SU-DHL-6 (cell line): ENCODE measurements around the gene P2RY8.
A peak's percentile ranks its signal among the peaks of the same experiment; 100 is the strongest.

Experiments
- H2AFZ ChIP-seq: fragments of 200-600 bp; sonication (generic); 2 replicates; pipeline ENCODE4 v1.6.1; 2014; ENCODE audit warnings: low read depth, mild to moderate bottlenecking, moderate library complexity, mixed read lengths, antibody characterized with exemption, low read length; ENCODE audit not compliant: severe bottlenecking
- H3F3A ChIP-seq: fragments of 200-600 bp; shearing (Covaris generic); 2 replicates; pipeline ENCODE4 v1.6.0; 2016; ENCODE audit warnings: antibody characterized with exemption, mild to moderate bottlenecking; ENCODE audit not compliant: insufficient read depth
- H3K27ac ChIP-seq: fragments of 200-600 bp; sonication (generic); 2 replicates; pipeline ENCODE4 v1.5.1; 2016; ENCODE audit warnings: low read depth, mild to moderate bottlenecking, low read length, moderate library complexity, mixed read lengths
- H3K27me3 ChIP-seq: fragments of 200-600 bp; sonication (generic), shearing (Covaris generic); 2 replicates; pipeline ENCODE4 v1.6.0; 2014; ENCODE audit warnings: mild to moderate bottlenecking, low read length
- H3K36me3 ChIP-seq: fragments of 200-600 bp; sonication (generic); 2 replicates; pipeline ENCODE4 v1.6.1; 2014; ENCODE audit warnings: mild to moderate bottlenecking, low read length, mixed read lengths
- H3K4me2 ChIP-seq: fragments of 300-600, 200-600 bp; shearing (Covaris generic), sonication (generic); 2 replicates; pipeline ENCODE4 v1.6.0; 2014; ENCODE audit warnings: low read length, low read depth, mild to moderate bottlenecking; ENCODE audit not compliant: poor library complexity, severe bottlenecking
- H3K4me3 ChIP-seq: fragments of 200-600 bp; sonication (generic); 2 replicates; pipeline ENCODE4 v1.5.1; 2014; ENCODE audit warnings: antibody characterized with exemption, low read length, mild to moderate bottlenecking, mixed read lengths; ENCODE audit not compliant: insufficient read depth, poor library complexity, severe bottlenecking
- H3K79me2 ChIP-seq: fragments of 200-600 bp; sonication (generic); 2 replicates; pipeline ENCODE4 v1.6.1; 2014; ENCODE audit warnings: mild to moderate bottlenecking, low read length, moderate library complexity; ENCODE audit not compliant: insufficient read depth
- H3K9ac ChIP-seq: fragments of 200-600 bp; sonication (generic); 2 replicates; pipeline ENCODE4 v1.7.0; 2014; ENCODE audit warnings: mild to moderate bottlenecking, low read length
- H3K9me2 ChIP-seq: fragments of 200-600 bp; sonication (generic); replicated peaks from 2 replicates; pipeline ENCODE4 v1.6.1; 2014; ENCODE audit warnings: low read length; ENCODE audit not compliant: insufficient read depth
- H3K9me3 ChIP-seq: fragments of 200-600 bp; sonication (generic); 2 replicates; pipeline ENCODE4 v1.6.1; 2014; ENCODE audit warnings: low read length, mixed read lengths; ENCODE audit not compliant: insufficient read depth
- H4K20me1 ChIP-seq: fragments of 200-600 bp; sonication (generic); 2 replicates; pipeline ENCODE4 v1.6.1; 2014; ENCODE audit warnings: low read depth, mild to moderate bottlenecking, antibody characterized with exemption, low read length, moderate library complexity, mixed read lengths
- EZH2phosphoT487 ChIP-seq: fragments of 200-600 bp; sonication (generic), shearing (Covaris generic); conservative IDR thresholded peaks from 2 replicates; pipeline ENCODE4 v1.6.1; 2018; ENCODE audit warnings: mild to moderate bottlenecking, antibody characterized with exemption, low read length, moderate library complexity, mixed read lengths
- TF ChIP-seq, protein P1 (sequence below): fragments of 200-600 bp; sonication (generic); IDR thresholded peaks from one replicate; pipeline ENCODE4 v1.5.1; 2017; ENCODE audit warnings: antibody characterized with exemption, mild to moderate bottlenecking, low read length, moderate library complexity; ENCODE audit not compliant: insufficient read depth, poor library complexity, severe bottlenecking

The P2RY8 gene

DNA sequence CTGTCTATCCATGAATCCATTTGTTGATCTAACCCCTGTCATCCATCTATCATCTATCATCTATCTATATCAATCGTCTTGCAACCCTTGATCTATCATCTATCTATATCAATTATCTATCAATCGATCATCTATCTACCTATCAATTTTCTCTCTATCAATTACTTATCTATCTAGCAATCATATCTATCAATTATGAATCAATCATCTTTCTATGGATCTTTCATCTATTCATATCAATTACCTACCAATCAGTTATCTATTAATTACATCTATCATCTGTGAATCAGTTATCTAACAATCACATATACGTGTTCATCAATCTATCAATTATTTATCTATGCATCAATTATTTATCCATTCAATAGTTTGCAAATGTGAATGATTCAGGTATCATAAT is 59.8 kb downstream of the P2RY8 start:
- Histone ChIP-seq H3K4me2 (no peak overlapping the region), H3K9me3 (no peaks in the 10 kb centered on the region), H4K20me1 (no peaks in the 10 kb centered on the region), H3K27me3 (no peaks in the 10 kb centered on the region), H3K9me2 (no peaks in the 10 kb centered on the region), H3K36me3 (peaks cover 11% of the 10 kb centered on the region), H2AFZ (no peak overlapping the region), H3F3A (peaks cover 40% of the 10 kb centered on the region), H3K4me3 (no peak overlapping the region), H3K79me2 (peaks cover 40% of the 10 kb centered on the region), H3K27ac (peak overlapping the region; percentile 100; the same call in 1 of the 2 replicates), H3K9ac (no peak overlapping the region)
- TF ChIP-seq, protein P1, sequence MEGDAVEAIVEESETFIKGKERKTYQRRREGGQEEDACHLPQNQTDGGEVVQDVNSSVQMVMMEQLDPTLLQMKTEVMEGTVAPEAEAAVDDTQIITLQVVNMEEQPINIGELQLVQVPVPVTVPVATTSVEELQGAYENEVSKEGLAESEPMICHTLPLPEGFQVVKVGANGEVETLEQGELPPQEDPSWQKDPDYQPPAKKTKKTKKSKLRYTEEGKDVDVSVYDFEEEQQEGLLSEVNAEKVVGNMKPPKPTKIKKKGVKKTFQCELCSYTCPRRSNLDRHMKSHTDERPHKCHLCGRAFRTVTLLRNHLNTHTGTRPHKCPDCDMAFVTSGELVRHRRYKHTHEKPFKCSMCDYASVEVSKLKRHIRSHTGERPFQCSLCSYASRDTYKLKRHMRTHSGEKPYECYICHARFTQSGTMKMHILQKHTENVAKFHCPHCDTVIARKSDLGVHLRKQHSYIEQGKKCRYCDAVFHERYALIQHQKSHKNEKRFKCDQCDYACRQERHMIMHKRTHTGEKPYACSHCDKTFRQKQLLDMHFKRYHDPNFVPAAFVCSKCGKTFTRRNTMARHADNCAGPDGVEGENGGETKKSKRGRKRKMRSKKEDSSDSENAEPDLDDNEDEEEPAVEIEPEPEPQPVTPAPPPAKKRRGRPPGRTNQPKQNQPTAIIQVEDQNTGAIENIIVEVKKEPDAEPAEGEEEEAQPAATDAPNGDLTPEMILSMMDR, result no peak
- TF ChIP-seq EZH2phosphoT487, result no peak

DNA sequence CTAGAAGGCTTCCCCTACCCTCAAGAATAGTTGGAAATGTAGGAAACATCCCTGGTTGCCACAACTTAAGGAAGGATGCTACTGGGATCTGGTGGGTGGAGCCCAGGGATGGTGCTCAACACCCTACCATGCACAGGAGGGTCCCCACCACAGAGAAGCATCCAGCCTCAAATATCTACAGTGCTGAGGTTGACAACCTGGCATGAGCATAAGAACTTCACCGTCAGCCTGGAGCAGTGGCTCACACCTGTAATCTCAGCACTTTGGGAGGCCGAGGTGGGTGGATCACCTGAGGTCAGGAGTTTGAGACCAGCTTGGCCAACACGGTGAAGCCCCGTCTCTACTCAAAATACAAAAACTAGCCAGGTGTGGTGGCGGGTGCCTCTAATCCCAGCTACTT is 60.3 kb downstream of the P2RY8 start:
- no peaks in the 10 kb centered on the region for H3K9me3 ChIP-seq
- no peak overlapping the region for H3K4me2 ChIP-seq
- no peak overlapping the region for H3K4me3 ChIP-seq
- no peak overlapping the region for H2AFZ ChIP-seq
- no peaks in the 10 kb centered on the region for H4K20me1 ChIP-seq
- no peaks in the 10 kb centered on the region for H3K9me2 ChIP-seq
- H3K27ac ChIP-seq, result no peak overlapping the region
- H3K27me3 ChIP-seq, result no peaks in the 10 kb centered on the region
- peaks cover 40% of the 10 kb centered on the region for H3K79me2 ChIP-seq
- H3K36me3 ChIP-seq, result peaks cover 11% of the 10 kb centered on the region
- peaks cover 40% of the 10 kb centered on the region for H3F3A ChIP-seq
- H3K9ac ChIP-seq, result no peak overlapping the region
- no peak for TF ChIP-seq EZH2phosphoT487
- TF ChIP-seq, protein P1, result no peak

DNA sequence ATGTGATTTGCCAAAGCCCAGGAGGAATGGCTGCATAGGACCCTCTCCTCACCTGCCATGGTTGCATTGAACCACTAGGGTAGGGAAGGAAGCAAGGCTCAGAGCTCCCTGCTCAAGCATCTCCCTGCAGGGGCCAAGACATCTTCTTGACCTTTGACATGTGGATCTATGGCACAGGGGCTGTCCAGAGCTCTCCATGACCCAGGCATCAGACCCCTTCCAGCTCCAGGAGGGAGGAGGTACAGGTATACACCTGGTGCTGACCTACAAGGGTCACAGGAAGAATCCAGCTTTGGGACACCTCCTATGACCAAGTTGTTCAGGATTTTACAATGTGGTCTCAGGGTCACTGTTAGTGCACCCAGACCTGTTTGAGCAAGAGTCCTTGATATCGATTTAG is 61.1 kb downstream of the P2RY8 start:
- Histone ChIP-seq H3K9me3 (no peaks in the 10 kb centered on the region), H3K27ac (no peak overlapping the region), H3K9me2 (no peaks in the 10 kb centered on the region), H3K36me3 (peaks cover 11% of the 10 kb centered on the region), H4K20me1 (no peaks in the 10 kb centered on the region), H3K4me2 (no peak overlapping the region), H3K9ac (no peak overlapping the region), H3K4me3 (no peak overlapping the region), H2AFZ (no peak overlapping the region), H3F3A (peaks cover 39% of the 10 kb centered on the region), H3K79me2 (peaks cover 44% of the 10 kb centered on the region), H3K27me3 (no peaks in the 10 kb centered on the region)
- TF ChIP-seq, protein P1, result no peak
- TF ChIP-seq EZH2phosphoT487, result no peak
